GM10266 (cell line): Measurements from ENCODE around the gene PDE11A.

Source experiments
- DNase-seq: peaks from one replicate; pipeline ENCODE4 v3.0.0; 2012; ENCODE audit errors: extremely low spot score
- CTCF ChIP-seq: IDR thresholded peaks from 2 replicates; pipeline ENCODE4 v1.5.1; 2012; ENCODE audit warnings: mild to moderate bottlenecking, low read depth; ENCODE audit not compliant: control insufficient read depth, insufficient read depth; ENCODE audit errors: missing control alignments

Gene PDE11A

GRCh38 chr2:177635696-177636095 is 436.9 kb downstream of the PDE11A start:
- no peak for DNase-seq
- TF ChIP-seq CTCF = no peak

GRCh38 chr2:177633910-177634294 is 438.7 kb downstream of the PDE11A start:
- DNase-seq = no peak
- no peak for TF ChIP-seq CTCF

- no peak for DNase-seq
- TF ChIP-seq CTCF = no peak
These were observed 439.5 kb downstream of the PDE11A start for GRCh38 chr2:177633111-177633510.

GRCh38 chr2:177631680-177632079 is 440.9 kb downstream of the PDE11A start:
- no peak for TF ChIP-seq CTCF
- DNase-seq = no peak

GRCh38 chr2:177629357-177630024 is 443.1 kb downstream of the PDE11A start:
- DNase-seq = no peak
- TF ChIP-seq CTCF = no peak

GRCh38 chr2:177628831-177629230 is 443.7 kb downstream of the PDE11A start:
- DNase-seq = no peak
- TF ChIP-seq CTCF = no peak

- no peak for DNase-seq
- TF ChIP-seq CTCF = no peak
These were observed 446.6 kb downstream of the PDE11A start for GRCh38 chr2:177625744-177626650.
